LNCaP clone FGC (cell line): Measurements from ENCODE around the gene GNAS-AS1.
A peak's percentile ranks its signal among the peaks of the same experiment; 100 is the strongest.

Experiments used
- DNase-seq: peaks from one replicate; pipeline ENCODE4 v3.0.0-alpha.2; 2011; ENCODE audit warnings: low read depth
- H3K4me3 ChIP-seq: 2 replicates; pipeline ENCODE4 v1.5.1; 2011; ENCODE audit warnings: mild to moderate bottlenecking, low read depth, low read length, control low read depth
- CTCF ChIP-seq: IDR thresholded peaks from 2 replicates; pipeline ENCODE4 v1.5.1; 2012; ENCODE audit warnings: mild to moderate bottlenecking; ENCODE audit not compliant: control insufficient read depth, insufficient read depth; ENCODE audit errors: extremely low read depth

GNAS-AS1 gene

GRCh38 chr20:58864346-58864745 lies 13.6 kb upstream of the GNAS-AS1 start:
- H3K4me3 ChIP-seq: no peak overlapping the region
- TF ChIP-seq CTCF: peak; percentile 65
- no peak for DNase-seq

- H3K4me3 ChIP-seq: no peak overlapping the region
- no peak for DNase-seq
- no peak for TF ChIP-seq CTCF
These were observed 12.5 kb upstream of the GNAS-AS1 start for GRCh38 chr20:58863044-58863790.

GRCh38 chr20:58855506-58856389 lies 5.0 kb upstream of the GNAS-AS1 start:
- H3K4me3 ChIP-seq: peak overlapping the region; percentile 46
- DNase-seq: no peak
- TF ChIP-seq CTCF: no peak

GRCh38 chr20:58854638-58855471 lies 4.2 kb upstream of the GNAS-AS1 start:
- no peak for DNase-seq
- H3K4me3 ChIP-seq: no peak overlapping the region
- no peak for TF ChIP-seq CTCF

GRCh38 chr20:58853976-58854637 lies 3.4 kb upstream of the GNAS-AS1 start:
- TF ChIP-seq CTCF: no peak
- no peak for DNase-seq
- H3K4me3 ChIP-seq: no peak overlapping the region

- no peak for DNase-seq
- no peak for TF ChIP-seq CTCF
- no peak overlapping the region for H3K4me3 ChIP-seq
These were observed 2.8 kb upstream of the GNAS-AS1 start for GRCh38 chr20:58853466-58853865.
